LHCN-M2 (cell line): ENCODE data around the gene TLE4. TPM values are rescaled to one million over a fixed set of nuclear protein-coding genes. Genes with fewer than 3 reads are reported as not detected.
"Not testable (repeated sequence)": the region's sequence is repeated elsewhere in the genome, so short reads cannot be mapped to it uniquely, and the experiment has no call there.

Experiments used
- DNase-seq: peaks from one replicate; pipeline ENCODE4 v3.0.0-alpha.2; 2012; ENCODE audit warnings: low read depth
- polyA plus RNA-seq: library from polyadenylated mRNA; unstranded; fragments of >200 nt; gene quantifications from one replicate; pipeline ENCODE4 v1.2.1, GENCODE V29; 2012; ENCODE audit warnings: missing spikeins
- total RNA-seq: library from RNA; depleted of rRNA; stranded (reverse); fragments of >200 nt; gene quantifications from 2 replicates; pipeline ENCODE4 v1.2.3, GENCODE V29; 2014; rRNA removed

Gene TLE4
- 48.4 and 48.8 TPM in 2 replicates for total RNA-seq
- polyA plus RNA-seq = 26.7 TPM

DNA sequence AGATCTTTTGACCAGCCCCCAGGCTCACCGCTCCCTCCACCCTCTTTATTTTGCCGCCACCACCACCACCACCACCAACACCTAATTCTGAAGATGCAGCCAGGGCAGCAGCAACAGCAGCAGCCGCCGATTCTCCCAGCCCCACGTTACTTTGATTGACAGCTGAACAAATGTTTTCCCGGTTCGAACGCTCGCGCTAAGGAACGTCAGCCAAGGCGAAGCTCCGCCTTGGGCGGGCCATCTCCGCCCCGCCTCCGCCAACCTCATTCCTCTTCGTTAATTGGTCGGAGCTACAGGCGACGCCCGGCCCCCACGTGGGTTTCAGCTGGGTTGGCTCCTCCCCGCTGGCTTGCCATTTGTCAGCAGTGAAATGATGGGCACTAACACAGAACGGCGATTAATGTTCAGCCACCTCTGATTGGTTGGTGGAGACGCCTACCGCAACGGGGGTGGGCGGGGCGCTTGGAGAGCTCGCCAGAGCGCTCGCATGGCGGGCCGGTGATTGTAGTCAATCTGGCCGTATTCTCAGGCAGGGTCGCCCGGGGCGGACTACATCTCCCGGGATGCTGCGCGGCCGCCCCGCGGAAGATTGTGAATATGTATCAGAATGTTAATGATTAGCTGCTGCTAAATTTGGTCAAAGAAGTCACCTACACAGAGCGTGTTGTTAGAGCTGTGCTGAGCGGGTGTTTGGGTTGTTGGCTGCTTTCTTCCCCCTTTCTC, at the start of gene TLE4:
TLE4 (plus strand) TSS at position 657 of the 723 bp plus-strand sequence. CDS start 826 bp downstream, outside the sequence.
- DNase-seq = peak; percentile 100

GRCh38 chr9:79522793-79523192, 49.0 kb upstream of the TLE4 start:
- no peak for DNase-seq

GRCh38 chr9:79524266-79524665, 47.5 kb upstream of the TLE4 start:
- peak; percentile 34 for DNase-seq

- no peak for DNase-seq
These were observed 45.6 kb upstream of the TLE4 start for GRCh38 chr9:79526149-79526672.

- DNase-seq = no peak
These were observed 36.2 kb upstream of the TLE4 start for GRCh38 chr9:79535534-79535933.

- no peak for DNase-seq
These were observed 33.9 kb upstream of the TLE4 start for GRCh38 chr9:79537838-79538237.

- DNase-seq = peak; percentile 32
These were observed 28.8 kb upstream of the TLE4 start for GRCh38 chr9:79542735-79543620.

DNA sequence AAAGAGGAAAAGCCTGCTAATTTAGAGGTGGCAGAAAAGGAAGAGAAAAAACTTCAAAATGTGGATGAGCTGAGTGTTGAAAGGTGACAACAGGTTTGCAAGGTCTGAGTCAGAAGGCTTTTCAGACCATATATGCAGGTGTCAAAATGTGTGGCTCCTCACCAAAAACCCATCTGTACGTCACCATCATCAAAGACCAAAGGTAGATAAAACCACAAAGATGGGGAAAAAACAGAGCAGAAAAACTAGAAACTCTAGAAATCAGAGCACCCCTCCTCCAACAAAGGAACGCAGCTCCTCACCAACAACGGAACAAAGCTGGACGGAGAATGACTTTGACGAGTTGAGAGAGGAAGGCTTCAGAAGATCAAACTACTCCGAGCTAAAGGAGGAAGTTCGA, 27.4 kb upstream of the TLE4 start:
- not testable (repeated sequence) for DNase-seq

DNA sequence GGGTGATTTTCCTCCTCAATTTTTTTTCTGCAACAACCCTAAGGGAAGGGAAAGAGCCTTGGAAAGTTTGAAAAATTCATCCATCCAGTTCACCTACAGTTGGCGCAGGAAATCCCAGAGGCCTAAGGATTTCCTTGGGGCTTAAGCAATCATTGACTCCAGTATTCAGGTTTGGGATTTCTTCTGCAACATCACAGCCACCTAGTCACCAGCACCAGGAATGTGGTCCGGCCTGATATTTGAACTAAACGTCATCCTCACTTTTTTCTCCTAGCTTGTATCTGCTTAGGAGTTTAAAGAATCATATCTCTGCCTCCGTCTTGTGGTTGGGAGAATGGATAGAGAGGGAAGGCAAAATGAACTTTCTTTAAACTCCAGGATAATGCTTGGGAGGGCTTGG, 20.2 kb upstream of the TLE4 start:
- DNase-seq = no peak

- no peak for DNase-seq
These were observed 19.8 kb upstream of the TLE4 start for GRCh38 chr9:79551994-79552393.

DNA sequence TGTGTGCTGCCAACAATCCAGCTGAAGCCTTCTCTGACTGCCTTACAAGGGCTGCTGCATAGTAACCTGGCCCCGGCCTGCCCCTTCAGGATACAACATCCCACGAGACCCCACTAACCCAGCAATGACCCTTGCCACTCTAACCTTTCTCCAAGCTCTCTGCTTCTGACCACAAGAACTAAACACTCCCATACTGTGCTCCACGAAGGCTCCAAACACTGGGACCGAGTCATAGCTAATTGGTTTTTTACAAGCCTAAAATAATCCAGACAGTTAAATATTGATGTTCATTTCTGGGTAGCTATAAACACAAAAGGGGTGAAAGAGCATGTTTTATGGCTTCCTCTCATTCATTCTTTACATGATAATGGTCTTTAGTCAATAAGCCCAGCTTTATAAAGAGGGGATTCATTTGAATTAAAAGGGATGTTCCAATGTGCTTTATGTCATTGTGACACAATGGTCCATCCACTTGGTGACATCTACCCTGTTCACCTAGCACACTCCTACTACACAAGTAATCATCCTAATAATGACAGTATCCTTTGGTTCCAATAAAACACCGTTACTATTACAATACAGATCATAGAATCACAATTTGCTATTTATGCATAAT, 16.2 kb upstream of the TLE4 start:
- peak; percentile 55 for DNase-seq

DNA sequence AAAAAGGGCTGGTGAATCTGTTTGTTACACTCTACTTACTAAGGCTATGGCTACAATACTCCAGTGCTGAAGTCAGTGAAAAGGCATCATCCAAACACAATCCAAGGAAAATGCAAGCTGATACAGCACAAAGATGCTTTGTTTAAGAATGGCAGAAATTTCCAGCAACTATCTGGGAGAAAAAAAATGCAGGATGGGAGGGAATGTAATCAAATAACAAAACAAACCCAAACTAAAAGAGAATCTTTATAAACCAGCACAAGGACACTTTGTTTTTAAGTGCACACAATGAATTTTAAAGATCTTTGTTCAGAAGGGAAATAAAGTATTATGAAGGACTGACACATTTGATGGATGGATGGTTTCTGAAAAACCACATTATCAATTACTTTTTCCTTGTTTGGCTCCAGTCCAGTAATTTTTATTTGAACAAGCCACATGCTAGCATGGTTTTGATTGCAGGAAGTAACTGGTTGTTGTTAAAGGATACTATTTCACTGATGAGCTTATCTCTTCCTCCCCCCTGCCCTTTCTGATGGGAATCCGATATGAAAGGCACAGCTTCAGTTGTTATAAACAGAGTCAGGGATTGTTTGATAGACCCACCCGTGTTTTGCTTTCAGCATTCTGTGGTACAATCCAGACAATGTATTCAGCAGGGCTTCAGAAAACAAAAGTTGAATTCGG, 12.1 kb upstream of the TLE4 start:
- no peak for DNase-seq

GRCh38 chr9:79562749-79563386, 8.9 kb upstream of the TLE4 start:
- DNase-seq = peak; percentile 73

- DNase-seq = no peak
These were observed 7.7 kb upstream of the TLE4 start for GRCh38 chr9:79564105-79564504.

DNA sequence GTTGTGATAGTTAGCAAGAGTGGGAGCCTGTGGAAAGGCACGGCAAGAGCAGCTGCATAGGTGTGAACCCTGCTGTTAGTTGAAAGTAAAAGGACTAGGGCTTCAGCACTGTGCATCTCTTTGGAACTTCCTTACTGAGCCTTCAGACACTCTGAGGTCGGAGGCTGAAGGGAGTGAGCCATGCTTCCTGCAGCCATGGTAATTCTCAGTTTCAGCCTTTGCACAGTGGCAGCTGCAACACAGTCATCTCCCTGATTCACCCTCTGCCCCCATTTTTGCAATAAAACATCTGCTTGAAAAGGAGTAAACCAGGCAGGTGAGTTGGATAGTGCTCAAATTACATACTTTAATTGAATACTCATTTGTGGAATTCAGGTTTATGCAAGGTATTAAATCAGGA, 6.5 kb upstream of the TLE4 start:
- peak; percentile 78 for DNase-seq

DNA sequence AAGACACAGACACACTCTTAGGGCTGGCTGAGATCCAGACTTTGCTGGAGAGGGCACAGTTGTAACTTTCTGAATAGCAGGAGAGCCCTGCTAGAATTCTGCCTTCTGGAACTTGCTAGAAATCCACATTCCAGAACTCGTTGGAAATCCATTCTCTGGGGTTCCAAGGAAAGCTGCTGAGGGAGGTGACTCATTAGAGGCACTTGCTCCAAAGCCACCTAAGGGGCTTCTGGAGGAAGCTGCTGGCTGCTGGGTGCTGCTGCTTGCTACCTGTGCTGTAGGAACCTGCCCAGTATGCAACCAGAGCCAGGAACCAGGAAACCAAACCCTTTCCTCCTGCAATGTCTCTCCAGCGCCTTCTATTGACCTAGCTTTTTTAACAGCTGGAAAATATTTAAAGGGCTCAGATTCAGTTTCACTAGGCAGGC, 4.1 kb upstream of the TLE4 start:
- DNase-seq = no peak

DNA sequence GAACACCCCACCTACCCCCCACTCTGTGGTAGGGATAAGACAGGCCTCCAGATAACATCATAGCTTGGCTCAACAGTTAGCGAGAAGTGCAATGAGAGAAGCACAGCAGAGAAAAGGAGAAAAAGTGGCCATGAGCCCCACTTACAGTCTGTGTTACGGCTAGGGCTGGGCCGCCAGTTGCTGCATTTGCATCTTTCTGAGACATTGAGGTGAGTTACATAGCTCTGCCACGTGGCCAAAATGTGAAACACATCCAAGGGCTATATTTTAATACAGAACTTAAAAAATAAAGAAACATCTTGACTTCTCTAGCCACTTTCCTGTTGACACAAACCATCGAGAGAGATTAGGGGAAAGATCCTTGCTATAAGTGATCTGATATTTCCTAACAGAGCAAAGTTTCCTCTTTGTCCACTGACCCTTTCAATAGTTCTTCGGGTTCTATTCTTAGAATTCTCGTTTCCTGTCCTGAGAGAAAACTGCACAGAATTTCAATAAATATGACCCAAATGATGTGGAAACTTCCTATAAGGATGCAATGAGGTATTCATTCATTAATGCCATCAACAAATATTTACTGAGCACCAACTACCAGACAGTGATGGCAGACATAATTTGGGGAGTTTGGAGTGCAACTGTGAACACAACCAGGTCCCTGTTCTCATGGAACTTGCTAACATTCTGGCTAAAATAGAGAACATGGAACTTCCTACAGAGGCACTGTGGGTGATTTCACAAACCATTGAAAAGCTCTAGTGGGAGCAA, 3.2 kb upstream of the TLE4 start:
- DNase-seq = no peak

- no peak for DNase-seq
These were observed 1.8 kb upstream of the TLE4 start for GRCh38 chr9:79569814-79570447.

- peak; percentile 79 for DNase-seq
These were observed 1.1 kb upstream of the TLE4 start for GRCh38 chr9:79570448-79571308.
